Calu3 (cell line): Measurements from ENCODE around the gene DDTL. TPM values are rescaled to one million over a fixed set of nuclear protein-coding genes. Genes with fewer than 3 reads are reported as not detected.
"Not testable (repeated sequence)": the region's sequence is repeated elsewhere in the genome, so short reads cannot be mapped to it uniquely, and the experiment has no call there.

Source experiments
- BruUV-seq: library from RNA; stranded (reverse); fragments of 400-500 nt; replicated peaks from 2 replicates; lab custom pipeline; 2021; lab: Mats Ljungman, UMichigan
- CTCF ChIA-PET: fragments of 300-600 bp; sonication (Branson Sonifier 250); formaldehyde crosslinking; loops from one replicate; lab custom pipeline; 2022; ENCODE audit warnings: antibody characterized with exemption; lab: Charles Lee
- DNase-seq: peaks from one replicate; pipeline ENCODE4 v3.0.0; 2022
- H3K27ac Mint-ChIP-seq: one replicate; pipeline ENCODE4 v1.8.0; 2022; ENCODE audit warnings: mixed read lengths; ENCODE audit not compliant: unreplicated experiment
- H3K27me3 Mint-ChIP-seq: one replicate; pipeline ENCODE4 v1.8.0; 2022; ENCODE audit warnings: mixed read lengths; ENCODE audit not compliant: unreplicated experiment
- H3K36me3 Mint-ChIP-seq: one replicate; pipeline ENCODE4 v1.8.0; 2022; ENCODE audit warnings: mild to moderate bottlenecking, moderate library complexity, mixed read lengths; ENCODE audit not compliant: insufficient read depth, unreplicated experiment
- H3K4me1 Mint-ChIP-seq: one replicate; pipeline ENCODE4 v1.8.0; 2022; ENCODE audit warnings: mild to moderate bottlenecking, low read depth, mixed read lengths; ENCODE audit not compliant: unreplicated experiment
- H3K4me3 Mint-ChIP-seq: one replicate; pipeline ENCODE4 v1.8.0; 2022; ENCODE audit warnings: mild to moderate bottlenecking, low read depth, moderate library complexity, mixed read lengths; ENCODE audit not compliant: unreplicated experiment
- H3K9me3 Mint-ChIP-seq: one replicate; pipeline ENCODE4 v1.8.0; 2022; ENCODE audit warnings: low read depth, mixed read lengths; ENCODE audit not compliant: unreplicated experiment
- intact Hi-C: fragments of 100-400 bp; cut with micrococcal nuclease; formaldehyde crosslinking; loops from one replicate; pipeline ENCODE4 v1.10.0; 2022; ENCODE audit not compliant: unreplicated experiment
- total RNA-seq: library from RNA; stranded (reverse); gene quantifications from 2 replicates; pipeline ENCODE4 v1.2.3, GENCODE V29; 2022
- TF ChIP-seq, protein P1 (sequence below): fragments of 200-600 bp; IDR thresholded peaks from one replicate; pipeline ENCODE4 v1.8.0; 2022; ENCODE audit warnings: antibody characterized with exemption; ENCODE audit not compliant: unreplicated experiment

Gene DDTL
- total RNA-seq, 1 experiment from 2014 or later, result 3.4 TPM

DNA sequence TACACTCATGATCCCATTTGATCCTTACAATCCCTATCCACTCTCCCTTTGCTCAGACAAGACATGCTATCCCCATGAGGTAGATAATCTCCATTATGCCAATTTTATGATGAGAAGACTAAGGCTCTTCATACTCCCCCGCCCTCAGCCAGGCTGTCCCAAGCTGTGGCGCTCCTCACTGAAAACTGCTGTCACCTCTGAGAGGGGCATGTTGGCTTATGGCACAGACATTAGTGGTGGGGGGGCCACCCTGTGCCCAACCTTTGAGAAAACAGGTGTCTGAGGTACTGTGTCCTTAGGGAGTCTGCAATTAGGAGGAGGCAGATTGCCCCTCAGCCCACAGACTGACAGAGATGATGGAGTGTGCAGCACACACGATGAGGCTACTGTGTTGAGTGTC is 2.4 kb downstream of the DDTL start:
- Mint-ChIP-seq H3K4me1 (peaks cover 27% of the 10 kb centered on the region), H3K36me3 (peaks cover 22% of the 10 kb centered on the region), H3K4me3 (no peak overlapping the region), H3K27me3 (no peaks in the 10 kb centered on the region), H3K9me3 (no peaks in the 10 kb centered on the region), H3K27ac (no peak overlapping the region)
- no TSS peak for BruUV-seq
- intact Hi-C loops, result no loop called here
- CTCF ChIA-PET, result no interaction called here
- no peak for DNase-seq
- TF ChIP-seq, protein P1, sequence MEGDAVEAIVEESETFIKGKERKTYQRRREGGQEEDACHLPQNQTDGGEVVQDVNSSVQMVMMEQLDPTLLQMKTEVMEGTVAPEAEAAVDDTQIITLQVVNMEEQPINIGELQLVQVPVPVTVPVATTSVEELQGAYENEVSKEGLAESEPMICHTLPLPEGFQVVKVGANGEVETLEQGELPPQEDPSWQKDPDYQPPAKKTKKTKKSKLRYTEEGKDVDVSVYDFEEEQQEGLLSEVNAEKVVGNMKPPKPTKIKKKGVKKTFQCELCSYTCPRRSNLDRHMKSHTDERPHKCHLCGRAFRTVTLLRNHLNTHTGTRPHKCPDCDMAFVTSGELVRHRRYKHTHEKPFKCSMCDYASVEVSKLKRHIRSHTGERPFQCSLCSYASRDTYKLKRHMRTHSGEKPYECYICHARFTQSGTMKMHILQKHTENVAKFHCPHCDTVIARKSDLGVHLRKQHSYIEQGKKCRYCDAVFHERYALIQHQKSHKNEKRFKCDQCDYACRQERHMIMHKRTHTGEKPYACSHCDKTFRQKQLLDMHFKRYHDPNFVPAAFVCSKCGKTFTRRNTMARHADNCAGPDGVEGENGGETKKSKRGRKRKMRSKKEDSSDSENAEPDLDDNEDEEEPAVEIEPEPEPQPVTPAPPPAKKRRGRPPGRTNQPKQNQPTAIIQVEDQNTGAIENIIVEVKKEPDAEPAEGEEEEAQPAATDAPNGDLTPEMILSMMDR, result no peak

DNA sequence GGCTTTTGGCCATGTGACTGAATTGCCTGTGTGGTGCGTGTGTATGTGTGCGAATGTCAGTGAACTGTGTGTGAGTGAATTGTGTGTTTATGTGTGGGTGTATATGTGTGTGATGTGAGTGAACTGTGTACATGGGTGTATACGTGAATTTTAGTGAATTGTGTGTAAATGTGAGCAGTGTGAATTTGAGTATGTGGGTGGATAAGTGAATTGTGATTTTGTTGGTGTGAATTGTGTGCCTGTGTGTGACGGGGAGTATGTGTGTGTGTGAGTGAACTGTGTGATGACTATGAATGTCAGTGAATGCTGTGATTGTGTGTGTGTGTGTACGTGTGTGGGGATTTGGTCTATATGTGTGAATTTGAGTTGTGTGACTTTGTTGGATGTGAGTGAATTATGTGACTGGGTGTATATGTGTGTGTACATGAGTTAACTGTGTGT is 3.5 kb downstream of the DDTL start:
- Mint-ChIP-seq H3K27me3 (no peaks in the 10 kb centered on the region), H3K4me3 (peak overlapping the region; percentile 1), H3K27ac (peak overlapping the region; percentile 3), H3K36me3 (peaks cover 22% of the 10 kb centered on the region), H3K4me1 (peaks cover 27% of the 10 kb centered on the region), H3K9me3 (no peaks in the 10 kb centered on the region)
- TSS peak; percentile 6 for BruUV-seq
- no peak for DNase-seq
- intact Hi-C loops, result no loop called here
- TF ChIP-seq, protein P1, result no peak
- CTCF ChIA-PET, result no interaction called here

DNA sequence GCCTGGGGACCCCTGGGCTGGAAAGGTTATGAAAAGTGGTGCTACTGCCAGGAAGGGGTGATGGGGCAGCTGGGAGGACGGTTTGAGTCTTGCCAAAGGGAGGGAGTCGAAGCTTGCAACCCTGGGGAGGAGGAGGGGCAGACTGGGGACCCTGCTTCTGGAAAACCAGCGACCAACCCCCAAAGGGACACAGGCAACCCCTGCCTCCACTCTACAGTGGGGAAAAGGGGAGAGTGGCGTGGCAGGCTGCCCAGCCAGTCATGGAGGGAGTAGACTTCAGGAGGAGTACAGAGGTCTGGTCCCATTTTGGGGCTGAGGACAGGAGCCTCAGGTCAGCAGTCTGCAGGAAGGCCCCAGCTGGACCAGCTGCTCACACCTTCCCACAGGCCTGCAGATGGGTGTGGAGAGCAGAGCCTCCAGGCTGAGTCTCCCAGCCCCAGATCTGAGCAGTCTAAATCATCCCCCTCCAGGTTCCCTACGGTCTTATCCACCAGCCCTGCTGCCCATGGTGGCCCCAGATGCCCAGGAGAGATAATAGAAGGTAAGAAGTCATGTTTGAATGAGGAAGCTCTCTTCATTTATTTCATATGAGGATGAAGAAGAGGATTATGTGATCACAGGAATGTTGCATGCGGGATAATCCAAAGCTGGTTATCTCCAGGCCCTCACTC is 4.3 kb downstream of the DDTL start:
- no TSS peak for BruUV-seq
- CTCF ChIA-PET, result interaction anchor here (0.5 kb wide), 1 partner anchor 42 kb away, joined by 3 read pairs; no protein-coding TSS in a partner anchor
- Mint-ChIP-seq H3K27ac (peak overlapping the region; percentile 3), H3K4me3 (no peak overlapping the region), H3K36me3 (peaks cover 22% of the 10 kb centered on the region), H3K9me3 (no peaks in the 10 kb centered on the region), H3K4me1 (peaks cover 27% of the 10 kb centered on the region), H3K27me3 (no peaks in the 10 kb centered on the region)
- DNase-seq, result no peak
- TF ChIP-seq, protein P1, result no peak
- intact Hi-C loops, result no loop called here

DNA sequence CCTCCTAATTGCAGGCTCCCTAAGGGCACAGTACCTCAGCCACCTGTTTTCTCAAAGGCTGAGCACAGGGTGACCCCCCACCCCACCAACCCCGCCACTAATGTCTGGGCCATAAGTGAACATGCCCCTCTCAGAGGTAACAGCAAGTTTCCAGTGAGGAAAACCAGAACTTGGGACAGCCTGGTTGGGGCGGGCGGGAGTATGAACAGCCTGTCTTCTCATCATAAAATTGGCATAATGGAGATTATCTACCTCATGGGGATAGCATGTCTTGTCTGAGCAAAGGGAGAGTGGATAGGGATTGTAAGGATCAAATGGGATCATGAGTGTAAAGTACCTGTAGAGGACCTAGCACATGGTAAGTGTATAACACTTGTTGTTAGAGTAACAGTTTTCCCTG is 5.2 kb downstream of the DDTL start:
- DNase-seq, H3K27me3 Mint-ChIP-seq, H3K4me3 Mint-ChIP-seq, BruUV-seq, intact Hi-C loops, H3K9me3 Mint-ChIP-seq, H3K27ac Mint-ChIP-seq, CTCF ChIA-PET: not testable (repeated sequence)
- Mint-ChIP-seq H3K36me3 (peaks cover 22% of the 10 kb centered on the region), H3K4me1 (peaks cover 27% of the 10 kb centered on the region)

DNA sequence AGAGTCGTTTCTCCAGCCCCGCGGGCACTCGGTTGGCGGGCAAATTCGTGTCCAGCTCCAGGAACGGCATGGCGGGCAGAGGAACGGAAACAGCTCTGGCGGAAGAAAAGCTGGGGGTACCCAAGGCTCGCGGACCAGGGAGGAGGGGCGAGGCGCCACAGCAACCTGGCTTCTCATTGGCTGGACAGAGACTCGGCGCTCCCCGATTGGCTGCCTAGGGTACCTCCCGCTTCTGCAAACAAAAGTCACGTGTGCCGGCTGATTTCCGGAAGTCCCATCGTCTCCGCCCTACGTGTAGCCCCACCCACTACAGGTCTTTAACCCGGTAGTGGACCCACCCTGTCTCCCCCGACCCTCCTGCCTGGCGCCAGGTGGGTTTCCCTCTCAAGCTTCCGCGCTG is 7.7 kb downstream of the DDTL start, which contains the start of gene DDT:
TSS of gene DDT (minus strand) at position 97 of the 400 bp plus-strand sequence. CDS start at position 70, 27 bp downstream.
- H3K4me3 Mint-ChIP-seq, H3K9me3 Mint-ChIP-seq, BruUV-seq, intact Hi-C loops, H3K27me3 Mint-ChIP-seq, H3K27ac Mint-ChIP-seq, CTCF ChIA-PET, DNase-seq: not testable (repeated sequence)
- peaks cover 22% of the 10 kb centered on the region for H3K36me3 Mint-ChIP-seq
- H3K4me1 Mint-ChIP-seq, result peaks cover 23% of the 10 kb centered on the region

DNA sequence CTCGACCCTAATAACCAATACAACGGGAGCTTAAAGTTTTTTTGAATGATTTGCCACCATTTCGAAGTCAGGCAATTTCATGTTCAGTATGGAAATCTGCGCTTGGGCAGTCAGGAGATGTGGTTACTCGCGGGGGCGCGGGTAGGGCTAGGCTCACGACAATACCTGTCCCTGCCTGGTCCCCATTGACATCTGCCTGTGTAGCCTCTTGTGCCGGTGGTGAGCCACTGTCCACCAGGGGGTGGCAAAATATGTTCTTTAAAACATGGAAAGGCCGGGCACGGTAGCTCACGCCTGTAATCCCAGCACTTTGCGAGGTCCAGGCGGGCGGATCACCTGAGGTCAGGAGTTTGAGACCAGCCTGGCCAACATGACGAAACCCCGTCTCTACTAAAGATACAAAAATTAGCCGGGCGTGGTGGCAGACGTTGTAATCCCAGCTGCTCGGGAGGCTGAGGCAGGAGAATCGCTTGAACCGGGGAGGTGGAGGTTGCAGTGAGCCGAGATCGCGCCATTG is 8.2 kb downstream of the DDTL start:
- BruUV-seq, H3K4me3 Mint-ChIP-seq, H3K27ac Mint-ChIP-seq, CTCF ChIA-PET, H3K9me3 Mint-ChIP-seq, H3K27me3 Mint-ChIP-seq, intact Hi-C loops: not testable (repeated sequence)
- peak; percentile 30 for DNase-seq
- Mint-ChIP-seq H3K4me1 (peaks cover 17% of the 10 kb centered on the region), H3K36me3 (peaks cover 20% of the 10 kb centered on the region)

DNA sequence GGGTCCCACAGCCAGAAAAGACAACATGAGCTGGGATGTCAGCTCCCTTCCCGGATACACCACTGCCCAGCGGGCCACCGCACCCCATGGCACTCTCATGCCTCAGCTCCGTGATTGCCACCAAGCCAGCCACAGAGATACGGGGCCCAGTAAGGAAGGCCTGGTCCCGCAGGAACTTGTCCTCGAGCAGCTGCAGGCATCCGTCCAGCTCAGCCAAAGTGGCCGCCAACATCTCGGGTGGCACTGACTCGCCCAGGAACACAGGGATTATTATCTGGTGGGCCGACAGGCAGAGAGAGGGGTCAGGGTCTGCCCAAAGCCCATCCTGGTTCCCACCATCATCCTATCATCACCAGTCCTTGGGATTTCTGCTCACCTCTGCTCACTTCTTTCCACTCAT is 10.6 kb downstream of the DDTL start:
- intact Hi-C loops, DNase-seq, H3K27ac Mint-ChIP-seq, H3K36me3 Mint-ChIP-seq, H3K27me3 Mint-ChIP-seq, H3K9me3 Mint-ChIP-seq, CTCF ChIA-PET, H3K4me1 Mint-ChIP-seq, H3K4me3 Mint-ChIP-seq, BruUV-seq: not testable (repeated sequence)
